ENCODE results near the gene AFDN.

DNA sequence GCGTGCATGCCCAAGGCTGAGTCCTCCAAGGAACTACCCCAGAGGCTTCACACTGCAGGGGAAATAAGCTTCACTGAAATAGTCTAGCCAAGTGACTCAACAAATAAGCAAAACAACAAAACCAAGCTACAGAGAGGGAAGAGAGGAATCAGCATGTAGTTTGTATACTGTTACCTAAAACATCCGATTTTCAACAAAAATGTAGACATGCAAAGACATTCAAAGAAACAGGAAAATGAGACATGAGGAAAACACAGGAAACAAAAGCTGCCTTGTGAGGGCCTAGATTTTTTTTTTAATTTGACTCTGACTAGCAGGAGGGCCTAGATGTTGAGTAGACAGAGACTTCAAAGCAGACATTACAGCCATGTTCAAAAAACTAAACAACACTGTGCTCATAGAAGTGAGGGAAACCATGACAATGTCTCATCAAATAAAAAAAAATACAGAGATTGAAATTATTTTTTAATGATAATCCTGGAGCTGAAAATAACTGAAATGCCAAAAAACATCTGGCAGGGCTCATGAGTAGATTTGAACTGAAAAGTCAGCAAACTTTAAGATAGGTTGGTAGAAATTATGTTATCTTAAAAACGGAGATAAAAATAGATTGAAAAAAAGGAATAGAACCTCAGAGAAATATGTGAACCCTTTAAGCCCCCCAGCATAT, 154.3 kb downstream of the AFDN start:
- TF ChIP-seq, protein P1, sequence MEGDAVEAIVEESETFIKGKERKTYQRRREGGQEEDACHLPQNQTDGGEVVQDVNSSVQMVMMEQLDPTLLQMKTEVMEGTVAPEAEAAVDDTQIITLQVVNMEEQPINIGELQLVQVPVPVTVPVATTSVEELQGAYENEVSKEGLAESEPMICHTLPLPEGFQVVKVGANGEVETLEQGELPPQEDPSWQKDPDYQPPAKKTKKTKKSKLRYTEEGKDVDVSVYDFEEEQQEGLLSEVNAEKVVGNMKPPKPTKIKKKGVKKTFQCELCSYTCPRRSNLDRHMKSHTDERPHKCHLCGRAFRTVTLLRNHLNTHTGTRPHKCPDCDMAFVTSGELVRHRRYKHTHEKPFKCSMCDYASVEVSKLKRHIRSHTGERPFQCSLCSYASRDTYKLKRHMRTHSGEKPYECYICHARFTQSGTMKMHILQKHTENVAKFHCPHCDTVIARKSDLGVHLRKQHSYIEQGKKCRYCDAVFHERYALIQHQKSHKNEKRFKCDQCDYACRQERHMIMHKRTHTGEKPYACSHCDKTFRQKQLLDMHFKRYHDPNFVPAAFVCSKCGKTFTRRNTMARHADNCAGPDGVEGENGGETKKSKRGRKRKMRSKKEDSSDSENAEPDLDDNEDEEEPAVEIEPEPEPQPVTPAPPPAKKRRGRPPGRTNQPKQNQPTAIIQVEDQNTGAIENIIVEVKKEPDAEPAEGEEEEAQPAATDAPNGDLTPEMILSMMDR (IDR thresholded peaks at IDR 0.05): no peak
- TF ChIP-seq POLR2A (IDR thresholded peaks at IDR 0.05): no peak
